ENCODE measurements around the gene PPP1R3E.
A peak's percentile ranks its signal among the peaks of the same experiment; 100 is the strongest.
"Not testable (repeated sequence)": the region's sequence is repeated elsewhere in the genome, so short reads cannot be mapped to it uniquely, and the experiment has no call there.

The PPP1R3E gene

DNA sequence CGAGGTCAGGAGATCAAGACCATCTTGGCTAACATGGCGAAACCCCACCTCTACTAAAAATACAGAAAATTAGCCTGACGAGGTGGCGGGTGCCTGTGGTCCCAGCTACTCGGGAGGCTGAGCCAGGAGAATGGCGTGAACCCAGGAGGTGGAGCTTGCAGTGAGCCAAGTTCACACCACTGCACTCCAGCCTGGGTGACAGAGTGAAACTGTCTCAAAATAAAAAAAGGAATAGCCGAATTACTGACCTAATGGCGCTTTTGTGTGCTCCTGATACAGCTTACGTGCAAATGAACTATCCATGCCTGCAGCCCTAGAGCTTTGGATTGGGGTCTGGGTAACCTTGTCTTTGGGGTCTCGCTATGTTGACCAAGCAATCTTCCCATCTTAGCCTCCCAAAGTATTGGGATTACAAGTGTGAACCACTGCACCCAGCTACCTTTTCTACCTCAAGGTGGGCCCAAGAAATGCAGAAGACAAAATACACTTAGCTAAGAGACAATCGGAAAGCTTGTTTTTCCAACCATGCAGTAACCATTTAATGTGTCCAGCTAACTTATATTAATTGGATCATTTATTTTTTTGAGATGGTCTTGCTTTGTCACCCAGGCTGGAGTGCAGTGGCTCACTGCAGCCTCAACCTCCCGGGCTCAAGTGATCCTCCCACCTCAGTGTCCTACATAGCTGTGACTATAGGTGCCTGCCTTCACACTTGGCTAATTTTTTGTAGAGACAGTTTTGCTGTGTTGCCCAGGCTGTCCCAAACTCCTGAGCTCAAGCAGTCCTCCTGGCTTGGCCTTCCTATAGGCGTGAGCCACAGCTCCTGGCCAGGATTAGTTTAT, 24.1 kb upstream of the PPP1R3E start:
- H3K4me3 ChIP-seq (ENCODE audit: low read depth, low read length) = no peak overlapping the region
- TF ChIP-seq, protein P1, sequence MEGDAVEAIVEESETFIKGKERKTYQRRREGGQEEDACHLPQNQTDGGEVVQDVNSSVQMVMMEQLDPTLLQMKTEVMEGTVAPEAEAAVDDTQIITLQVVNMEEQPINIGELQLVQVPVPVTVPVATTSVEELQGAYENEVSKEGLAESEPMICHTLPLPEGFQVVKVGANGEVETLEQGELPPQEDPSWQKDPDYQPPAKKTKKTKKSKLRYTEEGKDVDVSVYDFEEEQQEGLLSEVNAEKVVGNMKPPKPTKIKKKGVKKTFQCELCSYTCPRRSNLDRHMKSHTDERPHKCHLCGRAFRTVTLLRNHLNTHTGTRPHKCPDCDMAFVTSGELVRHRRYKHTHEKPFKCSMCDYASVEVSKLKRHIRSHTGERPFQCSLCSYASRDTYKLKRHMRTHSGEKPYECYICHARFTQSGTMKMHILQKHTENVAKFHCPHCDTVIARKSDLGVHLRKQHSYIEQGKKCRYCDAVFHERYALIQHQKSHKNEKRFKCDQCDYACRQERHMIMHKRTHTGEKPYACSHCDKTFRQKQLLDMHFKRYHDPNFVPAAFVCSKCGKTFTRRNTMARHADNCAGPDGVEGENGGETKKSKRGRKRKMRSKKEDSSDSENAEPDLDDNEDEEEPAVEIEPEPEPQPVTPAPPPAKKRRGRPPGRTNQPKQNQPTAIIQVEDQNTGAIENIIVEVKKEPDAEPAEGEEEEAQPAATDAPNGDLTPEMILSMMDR (IDR thresholded peaks at IDR 0.05; ENCODE audit: insufficient read depth, low read depth, low read length, missing control alignments) = no peak
- no peak for DNase-seq (ENCODE audit: low read depth)

DNA sequence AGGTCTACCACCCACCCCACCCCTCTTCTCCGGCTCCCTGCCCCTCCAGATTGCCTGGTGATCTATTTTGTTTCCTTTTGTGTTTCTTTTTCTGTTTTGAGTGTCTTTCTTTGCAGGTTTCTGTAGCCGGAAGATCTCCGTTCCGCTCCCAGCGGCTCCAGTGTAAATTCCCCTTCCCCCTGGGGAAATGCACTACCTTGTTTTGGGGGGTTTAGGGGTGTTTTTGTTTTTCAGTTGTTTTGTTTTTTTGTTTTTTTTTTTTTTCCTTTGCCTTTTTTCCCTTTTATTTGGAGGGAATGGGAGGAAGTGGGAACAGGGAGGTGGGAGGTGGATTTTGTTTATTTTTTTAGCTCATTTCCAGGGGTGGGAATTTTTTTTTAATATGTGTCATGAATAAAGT, 23.1 kb upstream of the PPP1R3E start:
- not testable (repeated sequence) for DNase-seq (ENCODE audit: low read depth); H3K4me3 ChIP-seq (ENCODE audit: low read depth, low read length)

GRCh38 chr14:23324993-23325392, 22.3 kb upstream of the PPP1R3E start:
- TF ChIP-seq, protein P1 (IDR thresholded peaks at IDR 0.05; ENCODE audit: insufficient read depth, low read depth, low read length, missing control alignments) = no peak
- no peak for DNase-seq (ENCODE audit: low read depth)
- no peak overlapping the region for H3K4me3 ChIP-seq (ENCODE audit: low read depth, low read length)

GRCh38 chr14:23324455-23324846, 21.8 kb upstream of the PPP1R3E start:
- TF ChIP-seq, protein P1 (IDR thresholded peaks at IDR 0.05; ENCODE audit: insufficient read depth, low read depth, low read length, missing control alignments) = no peak
- DNase-seq (ENCODE audit: low read depth) = no peak
- no peak overlapping the region for H3K4me3 ChIP-seq (ENCODE audit: low read depth, low read length)

GRCh38 chr14:23323838-23324454, 21.3 kb upstream of the PPP1R3E start:
- no peak for DNase-seq (ENCODE audit: low read depth)
- TF ChIP-seq, protein P1 (IDR thresholded peaks at IDR 0.05; ENCODE audit: insufficient read depth, low read depth, low read length, missing control alignments) = no peak
- no peak overlapping the region for H3K4me3 ChIP-seq (ENCODE audit: low read depth, low read length)

- no peak for DNase-seq (ENCODE audit: low read depth)
- TF ChIP-seq, protein P1 (IDR thresholded peaks at IDR 0.05; ENCODE audit: insufficient read depth, low read depth, low read length, missing control alignments) = no peak
- H3K4me3 ChIP-seq (ENCODE audit: low read depth, low read length) = peak overlapping the region; percentile 86
Measured at GRCh38 chr14:23322568-23323517, 20.2 kb upstream of the PPP1R3E start.

Data from GM12865 (cell line).